Right lobe of liver (tissue), 4 donors: Measurements from ENCODE around the gene PLEKHG2.

ENCODE experiments used
- POLR2A ChIP-seq: fragments of 450-650 bp; IDR thresholded peaks from one replicate; pipeline ENCODE4 v1.6.1; 2017; ENCODE audit warnings: antibody characterized with exemption, mild to moderate bottlenecking
- TF ChIP-seq, protein P1 (sequence below), 4 donors: fragments of 200-600 bp in 3 of 4; fragments of 450-650 bp in 1 of 4; IDR thresholded peaks; one replicate each; pipeline versions ENCODE4 v1.5.1 to v1.8.0; 2016 to 2022; ENCODE audit warnings: antibody characterized with exemption in 4 of 4, mild to moderate bottlenecking in 2 of 4
- donor health status: DM: no; HTN: no; CAD: no.
- donor health status: DM: no; HTN: no; CAD: no.
- donor health status: DM: no; HTN: yes; CAD: no.

DNA sequence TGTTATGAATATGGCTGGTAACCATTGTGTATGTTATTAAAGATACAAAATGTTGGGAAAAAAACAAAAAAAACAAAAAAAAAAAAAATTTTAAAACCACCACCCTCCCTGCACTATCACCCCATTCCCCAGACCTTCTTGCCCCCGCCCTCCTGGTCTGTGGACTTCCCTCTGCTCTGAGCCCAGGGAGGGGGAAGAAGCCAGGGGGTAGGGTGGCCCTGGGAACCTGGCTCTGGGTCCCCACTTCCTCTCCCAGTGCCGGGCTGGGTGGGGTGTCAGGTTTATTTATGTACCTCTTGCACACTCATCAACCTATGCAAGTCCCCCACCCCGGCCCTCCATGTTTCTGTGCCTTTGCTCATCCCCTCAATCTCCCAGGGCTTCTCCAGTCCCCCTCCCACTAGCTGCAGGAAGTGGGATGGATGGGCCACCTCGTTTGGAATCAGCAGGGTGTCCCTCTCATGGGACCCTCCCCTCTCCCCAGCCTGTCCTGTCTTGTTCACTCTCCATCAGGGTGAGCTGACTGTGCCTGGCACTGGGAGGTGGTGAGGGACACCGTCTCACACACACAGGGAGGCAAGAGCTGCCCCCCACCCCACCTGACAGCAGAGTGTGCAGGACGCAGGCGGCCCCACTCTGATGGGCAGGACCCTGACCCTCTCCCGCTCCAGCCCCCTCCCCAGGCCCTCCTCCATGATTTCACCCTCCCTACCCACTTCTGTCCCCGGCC is 27.5 kb upstream of the PLEKHG2 start:
- TF ChIP-seq, protein P1, sequence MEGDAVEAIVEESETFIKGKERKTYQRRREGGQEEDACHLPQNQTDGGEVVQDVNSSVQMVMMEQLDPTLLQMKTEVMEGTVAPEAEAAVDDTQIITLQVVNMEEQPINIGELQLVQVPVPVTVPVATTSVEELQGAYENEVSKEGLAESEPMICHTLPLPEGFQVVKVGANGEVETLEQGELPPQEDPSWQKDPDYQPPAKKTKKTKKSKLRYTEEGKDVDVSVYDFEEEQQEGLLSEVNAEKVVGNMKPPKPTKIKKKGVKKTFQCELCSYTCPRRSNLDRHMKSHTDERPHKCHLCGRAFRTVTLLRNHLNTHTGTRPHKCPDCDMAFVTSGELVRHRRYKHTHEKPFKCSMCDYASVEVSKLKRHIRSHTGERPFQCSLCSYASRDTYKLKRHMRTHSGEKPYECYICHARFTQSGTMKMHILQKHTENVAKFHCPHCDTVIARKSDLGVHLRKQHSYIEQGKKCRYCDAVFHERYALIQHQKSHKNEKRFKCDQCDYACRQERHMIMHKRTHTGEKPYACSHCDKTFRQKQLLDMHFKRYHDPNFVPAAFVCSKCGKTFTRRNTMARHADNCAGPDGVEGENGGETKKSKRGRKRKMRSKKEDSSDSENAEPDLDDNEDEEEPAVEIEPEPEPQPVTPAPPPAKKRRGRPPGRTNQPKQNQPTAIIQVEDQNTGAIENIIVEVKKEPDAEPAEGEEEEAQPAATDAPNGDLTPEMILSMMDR (IDR thresholded peaks at IDR 0.05) = no peak
- no peak for TF ChIP-seq POLR2A
